ENCODE measurements around the gene TIAM1.

The TIAM1 gene

DNA sequence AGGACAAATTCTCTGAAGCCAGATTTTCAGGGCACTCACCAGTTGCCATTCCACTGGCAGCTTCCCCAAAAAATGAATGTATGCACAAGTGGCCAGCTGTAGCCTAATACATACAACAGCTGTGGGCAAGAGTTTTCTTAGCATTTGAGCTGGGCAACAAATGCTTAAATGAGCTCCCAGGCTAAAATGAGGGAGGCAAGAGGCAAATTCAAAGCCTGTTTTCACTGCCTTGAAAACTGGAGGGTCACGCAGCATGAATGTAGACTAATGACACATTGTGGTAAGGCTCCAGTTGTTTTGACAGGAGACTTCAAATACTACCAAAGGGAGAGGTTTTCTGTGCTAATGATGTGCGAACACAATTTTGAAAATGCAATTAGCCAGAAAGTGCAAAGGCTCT, 88.2 kb downstream of the TIAM1 start:
- no peak overlapping the region for H3K4me3 ChIP-seq (ENCODE audit: low read depth, low read length)
- TF ChIP-seq, protein P1, sequence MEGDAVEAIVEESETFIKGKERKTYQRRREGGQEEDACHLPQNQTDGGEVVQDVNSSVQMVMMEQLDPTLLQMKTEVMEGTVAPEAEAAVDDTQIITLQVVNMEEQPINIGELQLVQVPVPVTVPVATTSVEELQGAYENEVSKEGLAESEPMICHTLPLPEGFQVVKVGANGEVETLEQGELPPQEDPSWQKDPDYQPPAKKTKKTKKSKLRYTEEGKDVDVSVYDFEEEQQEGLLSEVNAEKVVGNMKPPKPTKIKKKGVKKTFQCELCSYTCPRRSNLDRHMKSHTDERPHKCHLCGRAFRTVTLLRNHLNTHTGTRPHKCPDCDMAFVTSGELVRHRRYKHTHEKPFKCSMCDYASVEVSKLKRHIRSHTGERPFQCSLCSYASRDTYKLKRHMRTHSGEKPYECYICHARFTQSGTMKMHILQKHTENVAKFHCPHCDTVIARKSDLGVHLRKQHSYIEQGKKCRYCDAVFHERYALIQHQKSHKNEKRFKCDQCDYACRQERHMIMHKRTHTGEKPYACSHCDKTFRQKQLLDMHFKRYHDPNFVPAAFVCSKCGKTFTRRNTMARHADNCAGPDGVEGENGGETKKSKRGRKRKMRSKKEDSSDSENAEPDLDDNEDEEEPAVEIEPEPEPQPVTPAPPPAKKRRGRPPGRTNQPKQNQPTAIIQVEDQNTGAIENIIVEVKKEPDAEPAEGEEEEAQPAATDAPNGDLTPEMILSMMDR (IDR thresholded peaks at IDR 0.05; ENCODE audit: low read depth, low read length), result no peak

DNA sequence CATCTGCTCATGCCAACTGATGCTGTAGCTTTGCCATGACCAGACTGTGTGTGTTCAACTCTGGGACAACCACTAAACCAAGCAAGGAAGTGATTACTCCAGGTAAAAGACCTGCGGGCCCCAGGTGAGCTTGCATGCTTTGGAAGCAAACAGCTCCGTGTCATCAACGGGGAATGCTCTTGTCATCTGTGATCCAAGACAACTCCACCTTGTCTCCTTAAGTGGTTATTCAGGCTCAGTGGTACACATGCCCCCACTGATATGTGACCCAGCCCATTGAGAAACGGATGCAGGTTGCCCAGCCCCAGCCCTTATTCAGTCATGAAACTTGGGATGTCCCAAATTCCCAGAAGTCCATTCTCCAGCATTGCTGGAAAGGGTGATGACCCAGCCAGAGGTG, 89.0 kb downstream of the TIAM1 start:
- TF ChIP-seq, protein P1 (IDR thresholded peaks at IDR 0.05; ENCODE audit: low read depth, low read length), result no peak
- H3K4me3 ChIP-seq (ENCODE audit: low read depth, low read length), result no peak overlapping the region

DNA sequence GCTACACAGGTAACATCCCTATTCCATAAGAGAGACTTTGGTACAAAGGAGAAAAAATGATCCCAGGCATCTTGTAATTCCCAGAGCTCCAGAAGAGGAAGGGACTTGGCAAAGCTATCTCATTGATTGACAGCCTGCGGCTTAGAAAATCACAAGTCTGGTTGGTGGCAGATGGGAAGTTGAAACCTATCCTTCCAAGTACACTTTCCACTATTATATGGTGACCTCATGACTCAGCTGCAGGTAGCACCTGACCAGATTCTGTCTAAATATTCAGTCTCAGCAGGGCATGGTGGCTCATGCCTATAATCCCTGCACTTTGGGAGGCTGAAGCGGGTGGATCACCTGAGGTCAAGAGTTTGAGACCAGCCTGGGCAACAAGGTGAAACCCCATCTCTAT, 89.9 kb downstream of the TIAM1 start:
- no peak overlapping the region for H3K4me3 ChIP-seq (ENCODE audit: low read depth, low read length)
- TF ChIP-seq, protein P1 (IDR thresholded peaks at IDR 0.05; ENCODE audit: low read depth, low read length), result no peak

DNA sequence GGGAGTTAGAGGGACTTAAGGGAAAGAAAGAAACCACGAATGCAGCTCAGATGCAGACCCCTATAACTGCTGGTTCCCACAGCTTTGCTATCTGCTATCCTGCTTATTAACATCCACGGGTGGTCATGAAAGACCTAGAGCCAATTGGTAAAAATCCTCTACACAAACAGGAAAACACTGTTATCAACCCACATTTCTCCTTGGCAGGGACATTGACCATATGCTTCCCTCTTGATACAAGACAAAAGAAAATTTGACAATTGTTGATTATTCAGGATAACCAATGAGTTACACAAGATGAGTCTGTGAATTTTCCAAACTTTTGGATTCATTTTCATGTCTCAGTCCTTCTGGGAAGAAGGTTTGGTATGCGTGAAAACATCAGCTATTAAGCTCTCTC, 90.4 kb downstream of the TIAM1 start:
- H3K4me3 ChIP-seq (ENCODE audit: low read depth, low read length), result no peak overlapping the region
- TF ChIP-seq, protein P1 (IDR thresholded peaks at IDR 0.05; ENCODE audit: low read depth, low read length), result no peak

DNA sequence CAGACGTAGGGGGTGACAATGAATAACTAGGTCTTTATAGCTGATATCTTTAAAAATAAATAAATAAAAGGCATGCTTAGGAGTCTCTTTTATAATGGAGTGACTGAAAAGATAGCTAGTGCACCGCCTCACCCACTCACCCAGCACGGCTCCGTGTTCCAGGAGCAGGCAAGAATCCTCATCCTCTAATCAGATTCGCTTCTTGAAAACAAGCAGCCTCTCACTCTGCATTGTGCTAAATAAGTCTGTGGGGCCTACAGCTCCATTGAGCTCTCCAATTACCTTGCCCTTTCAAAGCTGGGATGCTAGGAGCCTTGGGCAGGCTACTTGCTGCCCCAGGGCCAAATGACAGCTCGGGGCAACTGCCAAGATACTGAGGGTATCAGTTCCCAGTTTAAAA, 91.5 kb downstream of the TIAM1 start:
- no peak overlapping the region for H3K4me3 ChIP-seq (ENCODE audit: low read depth, low read length)
- TF ChIP-seq, protein P1 (IDR thresholded peaks at IDR 0.05; ENCODE audit: low read depth, low read length), result no peak

DNA sequence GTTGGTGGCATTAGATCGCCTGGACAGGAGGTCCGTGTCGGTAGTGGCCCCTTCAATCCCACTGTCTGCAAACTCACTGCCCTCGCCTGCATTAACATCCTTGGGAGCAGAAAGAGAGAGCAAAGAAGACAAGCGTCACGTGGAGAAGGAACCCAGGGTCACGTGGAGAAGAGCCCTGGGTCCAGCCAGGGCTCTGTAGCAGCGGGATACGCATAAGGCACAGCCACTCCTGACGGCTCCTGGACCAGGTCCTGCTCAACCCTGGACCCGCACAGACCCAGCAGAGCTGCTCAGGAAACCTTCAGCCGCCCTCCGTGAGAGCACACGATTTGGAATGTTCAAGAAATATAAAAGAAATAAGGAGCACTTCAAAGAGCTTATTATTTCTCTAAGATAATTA, 92.0 kb downstream of the TIAM1 start:
- TF ChIP-seq, protein P1 (IDR thresholded peaks at IDR 0.05; ENCODE audit: low read depth, low read length), result no peak
- H3K4me3 ChIP-seq (ENCODE audit: low read depth, low read length), result no peak overlapping the region

DNA sequence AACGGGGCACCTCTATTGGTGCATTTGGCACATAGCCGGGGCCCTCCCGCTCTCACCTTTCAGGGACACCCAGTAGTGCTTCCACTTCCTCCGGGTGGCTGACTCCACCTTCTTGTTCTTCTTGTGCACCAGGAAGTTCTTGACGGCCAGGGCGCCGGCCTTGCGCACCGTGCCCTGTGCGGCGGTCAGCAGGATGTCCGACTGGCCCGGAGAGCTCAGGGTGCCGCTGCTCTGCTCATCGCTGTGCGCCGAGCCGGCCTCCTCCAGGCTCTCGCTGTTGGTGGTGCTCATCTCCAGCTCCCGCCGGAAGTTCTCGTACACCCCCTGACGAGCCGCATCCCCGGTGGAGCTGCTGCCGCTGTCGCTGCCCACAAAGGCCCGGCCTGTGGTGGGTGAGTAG, 92.4 kb downstream of the TIAM1 start:
- TF ChIP-seq, protein P1 (IDR thresholded peaks at IDR 0.05; ENCODE audit: low read depth, low read length), result no peak
- no peak overlapping the region for H3K4me3 ChIP-seq (ENCODE audit: low read depth, low read length)

Data from WI38 (cell line).